HG03108 (cell line): ENCODE results near the gene ATF7IP.
A peak's percentile ranks its signal among the peaks of the same experiment; 100 is the strongest.
"Not testable (repeated sequence)": the region's sequence is repeated elsewhere in the genome, so short reads cannot be mapped to it uniquely, and the experiment has no call there.

ENCODE experiments used
- ATAC-seq: cut with Tn5 transposase; IDR thresholded peaks from one replicate; pipeline ENCODE4 v1.9.1; 2021; ENCODE audit warnings: moderate library complexity; ENCODE audit not compliant: unreplicated experiment

ATF7IP gene, protein sequence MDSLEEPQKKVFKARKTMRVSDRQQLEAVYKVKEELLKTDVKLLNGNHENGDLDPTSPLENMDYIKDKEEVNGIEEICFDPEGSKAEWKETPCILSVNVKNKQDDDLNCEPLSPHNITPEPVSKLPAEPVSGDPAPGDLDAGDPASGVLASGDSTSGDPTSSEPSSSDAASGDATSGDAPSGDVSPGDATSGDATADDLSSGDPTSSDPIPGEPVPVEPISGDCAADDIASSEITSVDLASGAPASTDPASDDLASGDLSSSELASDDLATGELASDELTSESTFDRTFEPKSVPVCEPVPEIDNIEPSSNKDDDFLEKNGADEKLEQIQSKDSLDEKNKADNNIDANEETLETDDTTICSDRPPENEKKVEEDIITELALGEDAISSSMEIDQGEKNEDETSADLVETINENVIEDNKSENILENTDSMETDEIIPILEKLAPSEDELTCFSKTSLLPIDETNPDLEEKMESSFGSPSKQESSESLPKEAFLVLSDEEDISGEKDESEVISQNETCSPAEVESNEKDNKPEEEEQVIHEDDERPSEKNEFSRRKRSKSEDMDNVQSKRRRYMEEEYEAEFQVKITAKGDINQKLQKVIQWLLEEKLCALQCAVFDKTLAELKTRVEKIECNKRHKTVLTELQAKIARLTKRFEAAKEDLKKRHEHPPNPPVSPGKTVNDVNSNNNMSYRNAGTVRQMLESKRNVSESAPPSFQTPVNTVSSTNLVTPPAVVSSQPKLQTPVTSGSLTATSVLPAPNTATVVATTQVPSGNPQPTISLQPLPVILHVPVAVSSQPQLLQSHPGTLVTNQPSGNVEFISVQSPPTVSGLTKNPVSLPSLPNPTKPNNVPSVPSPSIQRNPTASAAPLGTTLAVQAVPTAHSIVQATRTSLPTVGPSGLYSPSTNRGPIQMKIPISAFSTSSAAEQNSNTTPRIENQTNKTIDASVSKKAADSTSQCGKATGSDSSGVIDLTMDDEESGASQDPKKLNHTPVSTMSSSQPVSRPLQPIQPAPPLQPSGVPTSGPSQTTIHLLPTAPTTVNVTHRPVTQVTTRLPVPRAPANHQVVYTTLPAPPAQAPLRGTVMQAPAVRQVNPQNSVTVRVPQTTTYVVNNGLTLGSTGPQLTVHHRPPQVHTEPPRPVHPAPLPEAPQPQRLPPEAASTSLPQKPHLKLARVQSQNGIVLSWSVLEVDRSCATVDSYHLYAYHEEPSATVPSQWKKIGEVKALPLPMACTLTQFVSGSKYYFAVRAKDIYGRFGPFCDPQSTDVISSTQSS

GRCh38 chr12:14365294-14366208 lies at the start of gene ATF7IP:
ATF7IP (plus strand) TSS chr12:14365682; CDS start chr12:14423916, 58,234 bp downstream.
- peak; percentile 45 for ATAC-seq

GRCh38 chr12:14317362-14318146 lies 47.9 kb upstream of the ATF7IP start:
- no peak for ATAC-seq

GRCh38 chr12:14319704-14320427 lies 45.6 kb upstream of the ATF7IP start:
- not testable (repeated sequence) for ATAC-seq

GRCh38 chr12:14322403-14322802 lies 43.1 kb upstream of the ATF7IP start:
- ATAC-seq, result no peak

GRCh38 chr12:14325716-14326343 lies 39.7 kb upstream of the ATF7IP start:
- ATAC-seq, result no peak

- ATAC-seq, result no peak
These were observed 38.8 kb upstream of the ATF7IP start for GRCh38 chr12:14326699-14327098.

DNA sequence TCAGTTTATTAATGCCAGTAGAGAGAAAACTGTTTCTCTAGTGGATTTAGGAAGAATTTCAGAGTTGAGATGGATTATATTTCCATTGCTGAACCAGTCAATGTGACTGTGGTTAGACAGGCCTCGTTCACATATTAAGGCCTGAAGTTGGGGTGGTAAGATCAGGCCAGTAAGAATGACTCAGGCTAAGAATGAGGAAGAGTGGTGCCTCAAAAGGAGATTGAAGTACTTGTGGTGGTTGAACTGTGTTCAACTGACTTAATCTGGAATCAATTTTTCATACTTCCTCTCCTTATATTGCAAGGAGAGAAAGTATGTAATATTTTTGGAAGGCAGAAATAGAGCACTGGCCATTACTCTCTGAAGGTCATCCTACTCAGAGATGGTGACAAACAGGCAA lies 37.8 kb upstream of the ATF7IP start:
- no peak for ATAC-seq

- ATAC-seq, result no peak
These were observed 33.0 kb upstream of the ATF7IP start for GRCh38 chr12:14332482-14332881.

DNA sequence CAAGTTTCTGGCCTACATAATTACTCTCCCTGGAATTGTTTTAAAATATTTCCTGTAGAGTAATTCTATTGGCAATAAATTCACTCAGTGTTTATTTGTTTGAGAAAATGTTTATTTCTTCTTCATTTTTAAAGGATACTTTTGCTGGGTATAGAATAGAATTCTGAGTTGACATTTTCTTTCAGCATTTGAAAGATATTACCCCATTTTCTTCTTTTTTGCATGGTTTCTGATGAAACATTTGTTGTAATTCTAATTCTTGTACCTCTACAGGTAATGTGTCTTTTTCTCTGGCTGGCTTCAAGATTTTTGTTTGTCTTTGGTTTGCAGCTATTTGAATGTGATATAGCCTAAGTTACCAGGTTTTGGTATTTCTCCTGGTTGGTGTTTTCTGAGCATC lies 25.1 kb upstream of the ATF7IP start:
- ATAC-seq, result no peak

DNA sequence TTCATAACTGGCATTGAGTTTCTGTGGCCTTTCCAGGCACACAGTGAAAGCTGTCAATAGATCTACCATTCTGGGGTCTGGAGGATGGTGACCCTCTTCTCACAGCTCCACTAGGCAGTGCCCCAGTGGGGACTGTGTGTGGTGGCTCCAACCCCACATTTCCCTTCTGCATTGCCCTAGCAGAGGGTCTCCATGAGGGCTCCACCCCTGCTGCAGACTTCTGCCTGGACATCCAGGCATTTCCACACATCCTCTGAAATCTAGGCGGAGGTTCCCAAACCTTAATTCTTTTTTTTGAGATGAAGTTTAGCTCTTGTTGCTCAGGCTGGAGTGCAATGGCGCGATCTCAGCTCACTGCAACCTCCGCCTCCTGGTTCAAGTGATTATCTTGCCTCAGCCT lies 14.0 kb upstream of the ATF7IP start:
- not testable (repeated sequence) for ATAC-seq

DNA sequence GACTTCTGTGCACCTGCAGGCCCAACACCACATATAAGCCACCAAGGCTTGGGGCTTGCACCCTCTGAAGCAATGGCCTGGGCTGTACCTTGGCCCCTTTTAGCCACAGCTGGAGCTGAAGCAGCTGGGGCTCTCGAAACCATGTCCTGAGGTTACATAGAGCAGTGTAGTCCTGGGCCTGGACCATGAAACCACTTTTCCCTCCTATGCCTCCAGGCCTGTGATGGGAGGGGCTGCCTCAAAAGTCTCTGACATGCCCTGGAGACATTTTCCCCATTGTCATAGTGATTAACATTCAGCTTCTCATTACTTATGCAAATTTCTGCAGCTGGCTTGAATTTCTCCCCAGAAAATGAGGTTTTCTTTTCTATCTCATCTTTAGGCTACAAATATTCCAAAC lies 13.4 kb upstream of the ATF7IP start:
- ATAC-seq, result not testable (repeated sequence)

GRCh38 chr12:14354665-14355064 lies 10.8 kb upstream of the ATF7IP start:
- ATAC-seq, result not testable (repeated sequence)

DNA sequence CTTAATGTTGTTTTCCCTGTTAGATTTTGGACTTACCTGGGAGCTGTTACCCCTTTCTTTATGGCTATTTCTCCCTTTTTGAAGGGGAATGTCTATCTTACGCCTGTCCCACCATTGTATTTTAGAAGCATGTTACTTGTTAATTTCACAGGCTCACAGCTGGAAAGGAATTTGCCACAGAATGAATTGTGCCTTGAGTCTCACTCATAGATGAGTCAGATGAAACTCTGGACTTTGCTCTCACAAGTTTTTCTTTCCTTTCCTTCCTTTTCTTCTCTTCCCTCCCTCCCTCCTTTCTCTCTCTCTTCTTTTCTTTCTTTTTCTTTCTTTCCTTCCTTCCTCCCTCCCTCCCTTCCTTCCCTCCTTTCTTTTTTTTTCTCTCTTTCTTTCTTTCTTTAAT lies 9.3 kb upstream of the ATF7IP start:
- ATAC-seq, result no peak

GRCh38 chr12:14357486-14357885 lies 8.0 kb upstream of the ATF7IP start:
- no peak for ATAC-seq

- peak; percentile 30 for ATAC-seq
These were observed 3.1 kb upstream of the ATF7IP start for GRCh38 chr12:14362352-14362751.

DNA sequence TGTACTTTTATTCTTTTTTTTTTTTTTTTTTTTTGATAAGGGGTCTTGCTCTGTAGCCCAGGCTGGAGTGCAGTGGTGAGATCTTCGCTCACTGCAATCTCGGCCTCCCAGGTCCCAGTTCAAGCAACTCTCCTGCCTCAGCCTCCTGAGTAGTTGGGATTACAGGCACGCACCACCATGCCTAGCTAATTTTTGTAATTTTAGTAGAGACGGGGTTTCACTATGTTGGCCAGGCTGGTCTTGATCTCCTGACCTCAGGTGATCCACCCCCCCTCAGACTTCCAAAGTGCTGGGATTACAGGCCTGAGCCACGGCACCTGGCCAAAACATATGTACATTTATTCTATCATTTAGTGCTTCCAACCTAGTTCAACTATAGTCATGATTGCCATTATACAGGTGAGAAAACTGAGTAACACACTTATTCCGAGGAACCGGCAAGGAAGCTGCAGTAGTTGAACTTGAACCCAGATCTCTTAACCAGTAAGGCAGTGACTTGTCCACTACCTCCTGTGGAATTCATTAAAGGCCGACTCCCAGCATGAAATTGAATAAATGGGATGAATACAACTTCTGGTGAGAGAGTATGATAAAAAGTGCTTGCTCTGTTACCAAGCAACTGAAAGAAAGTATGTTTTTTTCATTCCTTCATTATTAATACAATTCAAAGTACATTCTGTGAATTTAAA lies 755 bp upstream of the ATF7IP start:
- no peak for ATAC-seq

DNA sequence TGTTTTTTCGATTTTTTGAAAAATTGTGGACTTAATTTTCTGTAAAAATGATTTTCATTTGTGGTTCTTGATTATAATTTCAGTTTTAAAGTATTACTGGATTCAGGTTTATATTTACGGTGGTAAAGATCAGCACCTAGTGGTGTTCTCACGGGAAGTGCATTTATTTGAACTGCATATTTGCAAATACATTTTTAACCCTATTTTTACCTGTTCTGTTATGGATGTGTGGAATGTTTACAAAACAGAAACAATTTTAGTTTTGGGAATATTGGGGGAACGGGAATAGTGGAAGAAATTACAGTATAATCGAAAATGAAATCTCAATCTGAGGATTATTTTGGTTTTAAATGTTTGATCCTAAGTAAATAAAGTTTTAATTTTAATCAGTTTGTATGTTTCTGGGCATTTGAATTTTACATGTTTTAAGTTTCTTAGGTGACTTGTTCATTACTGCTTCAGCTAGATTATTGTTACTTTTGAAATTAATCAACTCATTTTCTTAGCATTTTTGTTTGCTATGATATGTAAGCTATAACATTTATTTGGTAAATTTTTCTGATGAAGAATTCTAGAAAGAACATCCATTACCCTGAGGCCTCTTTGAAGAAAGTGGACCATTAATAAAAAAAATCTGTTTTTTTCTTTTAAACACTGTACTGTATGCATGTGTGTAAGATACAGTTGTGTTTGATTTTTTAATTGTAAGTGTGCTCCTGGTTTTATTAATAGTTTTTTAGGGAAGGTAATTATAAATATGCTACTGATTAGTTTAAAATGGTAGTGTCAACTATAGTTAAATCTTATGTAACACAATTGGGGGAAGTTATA lies 942 bp downstream of the ATF7IP start:
- no peak for ATAC-seq
